ENCODE measurements around the gene ALK. TPM values are rescaled to one million over a fixed set of nuclear protein-coding genes. Genes with fewer than 3 reads are reported as not detected.

ALK gene
- total RNA-seq, 1 experiment from 2014 or later = 0.06 TPM

DNA sequence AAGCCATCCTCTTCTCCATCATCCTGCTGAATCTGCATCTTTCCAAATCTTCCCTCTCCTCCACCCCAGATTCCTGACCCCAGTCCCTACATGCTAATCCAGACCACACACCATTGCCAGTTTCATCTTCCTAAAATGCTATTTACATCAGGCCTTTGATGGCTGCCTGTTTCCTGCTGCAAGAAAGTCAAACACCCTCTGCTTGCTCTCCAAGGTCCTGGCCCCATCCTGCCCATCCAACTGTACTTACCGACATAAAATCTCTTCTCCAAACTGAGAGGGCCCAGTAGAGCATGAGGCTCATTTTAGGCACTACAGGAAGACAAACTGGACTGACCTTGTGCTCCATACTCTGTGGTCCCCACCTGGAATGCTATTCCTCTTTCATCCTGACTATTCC, 19.0 kb downstream of the ALK start:
- DNase-seq (ENCODE audit: low read depth) = no peak

GRCh38 chr2:29900971-29901633, 20.3 kb downstream of the ALK start:
- DNase-seq (ENCODE audit: low read depth) = no peak

DNA sequence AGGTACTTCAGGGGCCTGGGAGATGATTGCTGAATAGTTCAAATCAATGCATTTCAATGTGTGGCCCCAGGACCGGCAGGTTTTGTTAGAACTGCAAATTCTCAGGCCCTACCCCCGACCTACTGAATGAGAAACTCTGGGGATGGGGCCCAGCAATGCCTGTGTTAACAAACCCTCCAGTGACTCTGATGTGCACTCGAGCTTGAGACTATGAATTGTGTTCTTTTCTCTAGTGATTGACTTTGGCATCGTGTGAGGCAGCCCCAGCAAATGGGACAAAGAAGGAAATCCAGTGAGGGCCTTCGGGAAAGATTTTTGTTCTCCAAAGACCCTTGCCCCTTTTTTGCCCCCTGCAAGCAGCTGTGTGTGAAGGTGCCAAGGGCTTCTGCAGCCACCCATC, 22.4 kb downstream of the ALK start:
- DNase-seq (ENCODE audit: low read depth) = no peak

GRCh38 chr2:29894822-29895614, 26.4 kb downstream of the ALK start:
- DNase-seq (ENCODE audit: low read depth) = no peak

DNA sequence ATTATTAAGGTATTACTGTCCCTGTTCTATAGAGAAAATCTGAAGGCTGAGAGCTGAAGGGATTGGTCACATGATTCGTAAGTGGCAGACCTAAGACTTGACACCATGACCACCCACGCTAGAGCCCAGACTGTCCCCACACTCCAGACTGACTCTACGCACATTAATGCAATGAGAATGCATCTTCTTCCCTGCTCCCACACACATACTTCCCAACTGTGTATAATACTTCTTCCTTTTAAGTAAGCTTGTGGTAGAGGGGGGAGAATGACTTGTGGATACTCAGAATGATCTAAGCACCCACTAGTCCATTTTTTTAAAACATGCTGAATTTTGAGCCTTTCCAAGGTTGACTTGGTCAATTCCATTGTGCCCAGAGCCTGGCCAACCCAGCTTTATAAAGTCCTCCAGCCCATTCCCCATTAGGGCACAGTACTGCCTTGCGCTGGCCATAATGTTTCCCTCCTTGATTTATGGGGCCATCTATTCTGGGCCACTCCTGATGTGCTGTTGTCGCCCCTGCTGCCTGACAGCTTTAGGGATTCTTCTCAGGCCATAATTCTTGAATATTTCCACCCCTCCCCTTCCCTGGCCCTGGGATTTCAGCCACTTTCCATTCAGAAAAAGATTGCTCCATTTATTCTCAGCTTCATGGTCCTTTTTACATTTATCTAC, 28.7 kb downstream of the ALK start:
- DNase-seq (ENCODE audit: low read depth) = no peak

DNA sequence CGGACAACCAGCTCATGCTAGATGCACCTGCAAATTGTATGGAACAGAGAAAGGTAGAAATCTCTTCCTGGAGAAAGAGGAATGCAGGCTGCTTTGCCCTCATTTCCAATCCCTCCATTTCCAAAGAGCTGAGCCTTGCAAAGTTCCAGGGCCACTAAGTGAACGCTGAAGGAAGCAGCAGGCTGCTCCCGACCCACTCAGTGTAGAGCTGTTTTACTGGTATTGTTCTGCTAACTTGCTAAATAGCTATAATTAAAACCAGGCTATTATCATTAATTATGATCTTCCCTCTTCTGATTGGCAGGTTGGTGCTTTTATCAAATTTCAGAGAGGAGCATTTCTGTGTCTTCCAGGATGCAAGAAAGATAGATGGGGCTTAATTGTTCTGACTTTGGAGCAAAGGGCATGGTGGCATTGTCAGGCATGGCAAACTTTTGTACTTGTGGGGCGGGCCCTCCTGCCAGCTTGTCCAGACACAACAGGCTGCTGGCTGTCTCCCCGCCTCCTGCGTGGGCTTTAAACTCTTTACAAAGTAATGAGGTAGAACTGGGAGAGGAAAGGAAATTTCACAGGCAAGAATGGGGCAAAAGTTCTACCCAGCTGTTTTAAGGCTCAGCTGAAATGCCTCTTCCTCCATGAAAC, 40.2 kb downstream of the ALK start:
- DNase-seq (ENCODE audit: low read depth) = no peak

DNA sequence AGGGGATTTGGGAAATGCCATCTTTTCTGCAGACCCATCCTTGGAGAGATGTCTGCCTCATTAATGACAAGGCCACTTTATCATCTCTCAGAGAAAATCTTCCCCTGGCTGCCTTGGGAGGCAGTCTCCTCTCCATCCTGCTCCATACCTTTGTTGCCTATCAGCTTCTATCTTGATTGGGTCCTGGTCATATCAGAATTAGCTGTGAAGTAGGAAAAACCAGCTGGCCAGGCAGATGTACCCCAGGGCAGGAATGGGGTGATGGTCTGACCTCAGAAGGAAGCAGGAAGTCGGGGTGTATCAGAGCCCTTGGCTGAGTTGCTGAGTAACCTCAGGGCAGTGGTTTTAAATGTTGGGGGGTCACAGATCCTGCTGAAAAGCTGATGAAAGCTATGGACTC, 41.3 kb downstream of the ALK start:
- DNase-seq (ENCODE audit: low read depth) = no peak

DNA sequence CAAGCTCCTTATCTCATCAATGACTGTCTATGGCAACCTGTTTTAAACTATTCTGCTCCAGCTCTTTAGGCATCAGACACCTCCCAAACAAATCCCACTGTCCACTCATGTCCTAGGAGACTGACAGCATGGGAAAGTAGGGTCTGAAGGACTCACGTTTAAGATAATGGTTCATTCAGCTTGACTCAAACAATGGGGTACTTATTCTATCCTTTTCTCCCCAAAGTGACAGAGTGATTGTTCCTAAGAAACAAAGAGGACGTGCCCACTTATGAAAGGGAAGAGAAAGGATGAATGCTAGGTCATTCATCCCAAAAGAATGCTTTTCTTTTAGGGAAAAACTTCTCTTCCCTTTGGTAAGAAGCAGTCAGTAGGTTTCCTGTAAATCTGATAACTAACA, 41.9 kb downstream of the ALK start:
- DNase-seq (ENCODE audit: low read depth) = no peak

GRCh38 chr2:29878898-29879297, 42.5 kb downstream of the ALK start:
- DNase-seq (ENCODE audit: low read depth) = peak; percentile 64

DNA sequence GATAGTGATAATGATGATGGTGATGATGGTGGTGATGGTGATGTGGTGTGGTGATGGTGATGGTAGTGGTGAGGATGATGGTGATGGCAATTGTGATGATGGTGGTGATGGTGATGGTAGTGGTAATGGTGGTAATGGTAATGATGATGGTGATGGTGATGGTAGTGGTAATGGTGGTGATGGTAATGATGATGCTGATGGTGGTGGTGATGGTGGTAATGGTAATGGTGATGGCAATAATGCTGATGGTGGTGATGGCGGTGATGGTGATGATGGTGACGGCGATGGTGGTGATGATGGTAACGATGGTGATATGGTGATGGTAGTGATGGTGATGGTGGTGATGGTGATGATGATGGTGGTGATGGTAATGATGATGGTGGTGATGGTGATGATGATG, 45.0 kb downstream of the ALK start:
- DNase-seq (ENCODE audit: low read depth) = no peak

- DNase-seq (ENCODE audit: low read depth) = no peak
These were observed 46.6 kb downstream of the ALK start for GRCh38 chr2:29874745-29875144.

GRCh38 chr2:29872870-29873269, 48.5 kb downstream of the ALK start:
- DNase-seq (ENCODE audit: low read depth) = no peak

DNA sequence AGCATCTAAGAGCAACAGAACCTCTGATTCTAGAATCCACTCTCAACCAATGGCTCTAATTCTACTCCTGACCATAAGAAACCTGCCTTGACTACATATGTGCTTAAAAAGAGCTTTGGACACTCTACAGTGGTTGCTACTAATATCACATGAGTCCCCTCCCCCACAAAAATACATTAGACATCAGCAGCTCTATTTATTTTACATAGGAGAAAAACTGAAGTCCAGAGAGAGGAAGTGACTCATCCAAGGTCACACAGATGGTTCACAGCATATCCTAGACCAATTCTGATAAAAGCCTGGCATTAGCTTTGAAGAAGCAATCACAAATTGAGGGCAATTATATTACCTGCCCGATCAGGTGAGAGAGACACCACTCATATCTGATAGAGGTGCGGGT, 49.8 kb downstream of the ALK start:
- DNase-seq (ENCODE audit: low read depth) = no peak

GRCh38 chr2:29865512-29865911, 55.9 kb downstream of the ALK start:
- no peak for DNase-seq (ENCODE audit: low read depth)

- DNase-seq (ENCODE audit: low read depth) = no peak
These were observed 56.4 kb downstream of the ALK start for GRCh38 chr2:29864988-29865387.

DNA sequence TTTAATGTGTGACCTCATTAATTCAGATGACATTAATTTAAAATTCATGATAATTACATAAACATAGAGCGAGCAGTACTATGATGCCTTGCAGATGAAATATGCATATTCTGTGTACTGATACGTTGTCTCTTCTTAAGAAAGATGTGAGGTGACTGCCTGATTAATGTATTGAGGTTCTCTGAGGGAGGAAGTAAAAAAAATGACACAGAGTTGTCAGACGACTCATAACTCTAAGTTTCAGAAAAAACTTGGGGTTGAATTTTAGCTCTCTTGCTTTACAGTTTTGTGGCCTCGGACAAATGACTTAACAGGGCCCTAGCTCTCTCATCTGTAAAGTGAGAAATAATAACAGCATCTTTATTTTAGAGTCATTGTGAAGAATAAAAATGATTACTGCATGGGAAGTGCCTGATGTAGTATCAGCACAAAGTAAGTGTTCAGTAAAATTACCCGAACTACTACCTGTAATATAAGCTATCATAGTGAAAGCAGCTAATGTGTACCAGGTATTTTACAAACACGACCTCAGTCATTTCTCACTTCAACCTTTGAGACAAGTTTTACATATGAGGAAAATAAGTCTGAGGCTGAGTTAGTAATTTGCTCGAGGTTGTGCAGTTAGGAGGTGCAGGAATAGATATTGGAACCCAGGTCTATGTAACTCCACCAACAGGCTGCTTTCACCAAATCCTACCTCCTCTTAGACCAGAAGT, 65.3 kb downstream of the ALK start:
- DNase-seq (ENCODE audit: low read depth) = no peak

GRCh38 chr2:29850794-29851193, 70.6 kb downstream of the ALK start:
- DNase-seq (ENCODE audit: low read depth) = no peak

DNA sequence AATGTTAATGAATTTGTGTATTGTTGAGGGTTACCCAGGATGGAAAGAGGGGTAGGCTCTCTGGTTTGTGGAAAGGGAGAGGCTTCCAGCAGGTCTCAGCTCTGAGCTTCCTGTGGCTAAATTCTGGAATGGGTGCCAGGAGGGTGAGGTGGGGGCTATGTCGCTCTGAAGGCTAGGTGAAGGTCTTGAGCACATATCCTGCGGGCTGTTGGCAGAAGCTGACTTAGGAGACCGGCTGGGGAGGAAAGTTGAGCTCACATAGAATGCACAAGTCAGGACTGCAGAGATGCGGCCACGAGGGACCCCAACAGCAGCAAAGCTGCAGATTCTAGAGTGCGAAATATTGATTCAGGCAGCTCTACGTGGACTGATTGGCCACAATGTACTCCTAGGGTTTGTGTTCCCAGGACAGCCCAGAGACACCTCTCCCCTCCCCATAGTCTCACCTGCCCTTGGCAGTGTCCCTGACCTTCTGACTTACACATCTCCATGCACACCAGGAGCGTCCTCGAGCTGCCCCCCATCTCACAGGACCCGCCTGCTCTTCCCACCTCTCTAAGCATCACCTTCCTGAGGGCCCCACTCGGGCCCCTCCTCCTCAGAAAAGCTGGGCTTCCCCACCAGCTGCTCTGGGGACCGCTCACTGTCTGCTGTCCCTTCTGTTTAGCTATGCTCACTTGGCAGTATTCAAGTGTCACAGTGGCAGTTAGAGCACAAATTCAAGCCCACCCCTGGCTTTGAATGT, 72.6 kb downstream of the ALK start:
- no peak for DNase-seq (ENCODE audit: low read depth)

- no peak for DNase-seq (ENCODE audit: low read depth)
These were observed 73.5 kb downstream of the ALK start for GRCh38 chr2:29847886-29848285.

DNA sequence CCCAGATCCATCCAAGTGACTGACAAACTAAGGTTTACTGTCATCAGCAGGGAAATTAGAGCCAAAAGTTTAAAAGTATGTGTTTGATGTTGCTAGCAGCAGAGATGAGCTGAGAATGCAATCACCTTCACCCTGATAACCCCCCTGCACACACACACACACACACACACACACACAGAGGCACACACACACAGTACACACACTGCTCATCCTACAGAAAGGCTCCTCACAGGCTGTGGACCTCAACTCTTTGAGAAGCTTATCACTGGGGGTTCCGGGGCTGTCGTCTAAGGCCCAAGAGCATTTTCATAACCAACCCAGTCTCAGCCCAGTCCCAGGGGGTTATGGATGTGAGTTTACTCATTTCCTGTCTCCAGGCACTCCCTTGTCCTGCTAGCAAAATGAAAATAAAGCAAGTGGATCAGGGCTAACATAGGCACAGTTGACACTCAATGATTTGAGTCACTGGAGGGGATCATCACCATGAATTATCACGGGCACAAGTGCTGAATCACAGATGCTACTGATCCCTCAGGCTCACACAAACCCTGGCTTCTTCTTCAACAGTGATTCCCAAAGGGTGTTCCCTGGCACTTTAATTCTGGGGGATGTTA, 76.6 kb downstream of the ALK start:
- DNase-seq (ENCODE audit: low read depth) = peak; percentile 71

All from LHCN-M2 (cell line).